Mucosa of gallbladder (tissue), 1 donor: ENCODE results near the gene LEMD2. TPM values are rescaled to one million over a fixed set of nuclear protein-coding genes. Genes with fewer than 3 reads are reported as not detected.
A peak's percentile ranks its signal among the peaks of the same experiment; 100 is the strongest.
"Not testable (repeated sequence)": the region's sequence is repeated elsewhere in the genome, so short reads cannot be mapped to it uniquely, and the experiment has no call there.

Experiments
- DNase-seq: peaks from one replicate; pipeline ENCODE4 v3.0.0-alpha.2; 2020; ENCODE audit warnings: low spot score
- total RNA-seq: library from RNA; stranded (reverse); gene quantifications from one replicate; pipeline ENCODE4 v1.2.1, GENCODE V29; 2021
- donor health status: DM: no; HTN: no; CAD: no.

LEMD2 gene
- total RNA-seq = 68.4 TPM

GRCh38 chr6:33788694-33789549 lies at the start of gene LEMD2:
Gene LEMD2, minus strand, starts transcription at chr6:33789130. Its CDS starts 14 bp downstream, at chr6:33789116.
- DNase-seq = peak; percentile 94

GRCh38 chr6:33837971-33838665 lies 49.2 kb upstream of the LEMD2 start:
- no peak for DNase-seq

- DNase-seq = no peak
Measured at GRCh38 chr6:33836806-33837469, 48.0 kb upstream of the LEMD2 start.

- DNase-seq = no peak
Measured at GRCh38 chr6:33834401-33835392, 45.8 kb upstream of the LEMD2 start.

GRCh38 chr6:33833599-33833998 lies 44.7 kb upstream of the LEMD2 start:
- no peak for DNase-seq

- DNase-seq = not testable (repeated sequence)
Measured at GRCh38 chr6:33832831-33833230, 43.9 kb upstream of the LEMD2 start.

- not testable (repeated sequence) for DNase-seq
Measured at GRCh38 chr6:33831725-33832124, 42.8 kb upstream of the LEMD2 start.

- DNase-seq = no peak
Measured at GRCh38 chr6:33830635-33831240, 41.8 kb upstream of the LEMD2 start.

- peak; percentile 14 for DNase-seq
Measured at GRCh38 chr6:33828764-33829731, 40.1 kb upstream of the LEMD2 start.

GRCh38 chr6:33828452-33828763 lies 39.5 kb upstream of the LEMD2 start:
- DNase-seq = no peak

- DNase-seq = no peak
Measured at GRCh38 chr6:33827546-33828451, 38.9 kb upstream of the LEMD2 start.

GRCh38 chr6:33826537-33826936 lies 37.6 kb upstream of the LEMD2 start:
- no peak for DNase-seq

GRCh38 chr6:33824461-33825154 lies 35.7 kb upstream of the LEMD2 start:
- DNase-seq = peak; percentile 31

GRCh38 chr6:33823806-33824205 lies 34.9 kb upstream of the LEMD2 start:
- no peak for DNase-seq

- DNase-seq = no peak
Measured at GRCh38 chr6:33822575-33823395, 33.9 kb upstream of the LEMD2 start.

- DNase-seq = no peak
Measured at GRCh38 chr6:33820784-33821520, 32.0 kb upstream of the LEMD2 start.
